Kidney (tissue), 14 donors: ENCODE measurements around the gene SLC25A13. TPM values are rescaled to one million over a fixed set of nuclear protein-coding genes. Genes with fewer than 3 reads are reported as not detected.

Experiments
- DNase-seq, 5 donors: peaks; one replicate each; pipeline ENCODE4 v3.0.0-alpha.2; 2013 to 2020
- FAIRE-seq: peaks from 2 replicates; lab custom pipeline; 2012; peaks lifted over from hg19 to GRCh38; lab: Jason Lieb, UNC
- H3K27ac ChIP-seq, 2 donors: one replicate each; pipeline ENCODE4 v1.7.0; 2013; ENCODE audit warnings: low read depth in 2 of 2, low read length in 2 of 2, inconsistent platforms in 1 of 2
- H3K27me3 ChIP-seq: one replicate; pipeline ENCODE4 v1.7.1; 2013; ENCODE audit warnings: low read length, inconsistent platforms; ENCODE audit not compliant: control insufficient read depth, insufficient read depth
- H3K36me3 ChIP-seq, 3 donors: one replicate each; pipeline versions ENCODE4 v1.7.0 to v1.7.1; 2013; ENCODE audit warnings: low read length in 3 of 3, control low read depth in 1 of 3, inconsistent platforms in 1 of 3; ENCODE audit not compliant: insufficient read depth in 3 of 3, control insufficient read depth in 2 of 3
- H3K4me1 ChIP-seq, 3 donors: one replicate each; pipeline versions ENCODE4 v1.7.0 to v1.7.1; 2013; ENCODE audit warnings: low read length in 3 of 3, inconsistent platforms in 1 of 3, low read depth in 1 of 3; ENCODE audit not compliant: control insufficient read depth in 2 of 3, insufficient read depth in 2 of 3
- H3K4me3 ChIP-seq, 3 donors: one replicate each; pipeline versions ENCODE4 v1.7.0 to v1.8.1; 2013; ENCODE audit warnings: low read length in 3 of 3, control low read depth in 1 of 3, inconsistent platforms in 1 of 3
- H3K9ac ChIP-seq, 3 donors: one replicate each; pipeline versions ENCODE4 v1.7.0 to v1.7.1; 2013; ENCODE audit warnings: low read length in 3 of 3, control low read depth in 1 of 3, inconsistent platforms in 1 of 3
- H3K9me3 ChIP-seq, 3 donors: one replicate each; pipeline versions ENCODE4 v1.7.0 to v1.7.1; 2013; ENCODE audit warnings: low read length in 3 of 3, control low read depth in 1 of 3, inconsistent platforms in 1 of 3; ENCODE audit not compliant: control insufficient read depth in 2 of 3, insufficient read depth in 1 of 3
- CTCF ChIP-seq: IDR thresholded peaks from 3 replicates; pipeline ENCODE4 v1.5.1; 2012; ENCODE audit warnings: mild to moderate bottlenecking, moderate library complexity, borderline replicate concordance; ENCODE audit not compliant: insufficient read depth; ENCODE audit errors: extremely low read depth
- intact Hi-C: fragments of 100-400 bp; cut with DNase I; formaldehyde crosslinking; loops from one replicate; pipeline ENCODE4 v1.11.1; 2022
- polyA plus RNA-seq: library from polyadenylated mRNA; stranded (reverse); fragments of 350-450 nt; fragmentation: Illumina TruSeq; extraction: RNeasy Lipid Tissue Mini Kit (QIAGEN cat#74804); gene quantifications from one replicate; pipeline ENCODE4 v1.2.3, GENCODE V29; 2014; ENCODE audit warnings: low read depth, low replicate concordance; ENCODE audit not compliant: insufficient read depth
- total RNA-seq: library from RNA; stranded (reverse); fragmentation: NEBNext Ultra II Directional; extraction: Animal tissue kit (Norgen Biotek cat#: 25700); gene quantifications from one replicate; pipeline ENCODE4 v1.2.1, GENCODE V29; 2021
- donor health status: control.
- donor health status: control.
- donor health status: control.
- donor health status: control.
- donor health status: control.
- donor health status: DM: yes; HTN: yes; CAD: no.
- donor health status: Normal renal cell carcinoma (clear cell type).

Gene SLC25A13
- total and polyA plus RNA-seq, 2 donors from 2014 or later, result 23.9 to 32.1 TPM

GRCh38 chr7:96216373-96216772 is 105.5 kb downstream of the SLC25A13 start:
- FAIRE-seq, result no peak
- no peak for TF ChIP-seq CTCF
- no peak overlapping the region for H3K9ac ChIP-seq
- peaks cover 0 to 8% (median 0%) of the 10 kb centered on the region in 3 donors for H3K4me1 ChIP-seq
- DNase-seq, result no peak
- H3K9me3 ChIP-seq, result no peaks in the 10 kb centered on the region
- no peak overlapping the region for H3K27ac ChIP-seq
- intact Hi-C loops, result no loop called here
- H3K4me3 ChIP-seq, result no peak overlapping the region
- H3K27me3 ChIP-seq, result no peaks in the 10 kb centered on the region
- H3K36me3 ChIP-seq, result no peaks in the 10 kb centered on the region

GRCh38 chr7:96212474-96212873 is 109.4 kb downstream of the SLC25A13 start:
- Histone ChIP-seq H3K4me1 (no peaks in the 10 kb centered on the region), H3K4me3 (no peak overlapping the region), H3K36me3 (no peaks in the 10 kb centered on the region), H3K9ac (no peak overlapping the region), H3K27ac (no peak overlapping the region), H3K27me3 (no peaks in the 10 kb centered on the region), H3K9me3 (no peaks in the 10 kb centered on the region)
- no peak for TF ChIP-seq CTCF
- intact Hi-C loops, result no loop called here
- no peak for DNase-seq
- no peak for FAIRE-seq

GRCh38 chr7:96211954-96212353 is 109.9 kb downstream of the SLC25A13 start:
- Histone ChIP-seq H3K4me3 (no peak overlapping the region), H3K27ac (no peak overlapping the region), H3K9ac (no peak overlapping the region), H3K36me3 (no peaks in the 10 kb centered on the region), H3K4me1 (no peaks in the 10 kb centered on the region), H3K27me3 (no peaks in the 10 kb centered on the region), H3K9me3 (no peaks in the 10 kb centered on the region)
- intact Hi-C loops, result no loop called here
- DNase-seq (no peak), FAIRE-seq (no peak)
- no peak for TF ChIP-seq CTCF

- Histone ChIP-seq H3K27ac (no peak overlapping the region), H3K9me3 (no peaks in the 10 kb centered on the region), H3K4me3 (no peak overlapping the region), H3K27me3 (no peaks in the 10 kb centered on the region), H3K4me1 (no peaks in the 10 kb centered on the region), H3K36me3 (no peaks in the 10 kb centered on the region), H3K9ac (no peak overlapping the region)
- intact Hi-C loops, result no loop called here
- FAIRE-seq (no peak), DNase-seq (no peak)
- TF ChIP-seq CTCF, result no peak
These were observed 116.2 kb downstream of the SLC25A13 start for GRCh38 chr7:96205665-96206064.
